HL-60 (cell line): Measurements from ENCODE around the gene SCO2.

Experiments
- CTCF ChIP-seq: IDR thresholded peaks from one replicate; pipeline ENCODE4 v1.5.1; 2011; ENCODE audit warnings: low read length, control low read depth, inconsistent platforms; ENCODE audit not compliant: insufficient read depth
- GABPA ChIP-seq: IDR thresholded peaks from 2 replicates; pipeline ENCODE4 v1.6.1; 2012; ENCODE audit warnings: low read depth
- POLR2AphosphoS5 ChIP-seq: IDR thresholded peaks from 2 replicates; pipeline ENCODE4 v1.6.1; 2012; ENCODE audit warnings: low read depth
- REST ChIP-seq: IDR thresholded peaks from 2 replicates; pipeline ENCODE4 v1.6.1; 2012; ENCODE audit warnings: low read depth; ENCODE audit not compliant: insufficient replicate concordance

GRCh38 chr22:50483106-50483505, 42.3 kb downstream of the SCO2 start:
- TF ChIP-seq CTCF: no peak
- no peak for TF ChIP-seq POLR2AphosphoS5
- TF ChIP-seq REST: no peak
- no peak for TF ChIP-seq GABPA
